GM19468 (cell line): ENCODE data around the gene RMP24.
"Not testable (repeated sequence)": the region's sequence is repeated elsewhere in the genome, so short reads cannot be mapped to it uniquely, and the experiment has no call there.

Experiments used
- ATAC-seq: cut with Tn5 transposase; IDR thresholded peaks from one replicate; pipeline ENCODE4 v1.9.1; 2021; ENCODE audit warnings: mild to moderate bottlenecking, moderate library complexity, moderate number of reproducible peaks; ENCODE audit not compliant: unreplicated experiment; ENCODE audit errors: extremely low read depth

RMP24 gene

DNA sequence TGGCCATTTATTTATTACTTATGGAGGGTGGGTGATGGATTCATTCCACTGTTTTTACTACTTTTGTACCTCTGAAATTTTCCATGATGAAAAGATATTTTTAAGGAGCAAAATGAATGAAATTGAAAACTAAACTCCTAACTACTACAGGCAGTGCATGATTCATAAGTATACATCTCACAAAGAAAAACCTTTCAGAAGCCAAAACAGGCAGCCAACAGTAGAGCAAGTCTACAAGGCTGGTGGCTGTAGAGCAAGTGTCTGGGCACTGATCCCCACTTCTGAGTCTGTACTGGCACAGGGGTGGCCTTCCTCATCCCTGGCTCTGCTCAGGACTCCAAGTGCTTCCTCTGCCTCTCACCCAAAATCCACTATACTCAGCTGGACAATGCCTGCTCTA is 8.2 kb upstream of the RMP24 start:
- no peak for ATAC-seq

DNA sequence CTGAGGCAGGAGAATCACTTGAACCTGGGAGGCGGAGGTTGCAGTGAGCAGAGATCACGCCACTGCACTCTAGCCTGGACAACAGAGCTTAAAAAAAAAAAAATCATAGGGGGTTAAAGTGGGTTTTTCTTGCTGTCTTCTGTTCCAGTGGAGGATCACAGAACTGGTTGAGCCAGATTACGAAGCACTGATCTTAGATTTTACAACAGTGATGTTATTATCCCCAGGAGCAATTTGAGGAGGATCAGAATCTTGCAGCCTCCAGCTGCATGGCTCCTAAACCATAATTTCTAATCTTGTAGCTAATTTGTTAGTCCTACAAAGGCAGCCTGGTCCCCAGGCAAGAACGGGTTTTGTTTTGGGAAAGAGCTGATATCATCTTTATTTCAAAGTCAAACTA is 4.6 kb upstream of the RMP24 start:
- not testable (repeated sequence) for ATAC-seq

DNA sequence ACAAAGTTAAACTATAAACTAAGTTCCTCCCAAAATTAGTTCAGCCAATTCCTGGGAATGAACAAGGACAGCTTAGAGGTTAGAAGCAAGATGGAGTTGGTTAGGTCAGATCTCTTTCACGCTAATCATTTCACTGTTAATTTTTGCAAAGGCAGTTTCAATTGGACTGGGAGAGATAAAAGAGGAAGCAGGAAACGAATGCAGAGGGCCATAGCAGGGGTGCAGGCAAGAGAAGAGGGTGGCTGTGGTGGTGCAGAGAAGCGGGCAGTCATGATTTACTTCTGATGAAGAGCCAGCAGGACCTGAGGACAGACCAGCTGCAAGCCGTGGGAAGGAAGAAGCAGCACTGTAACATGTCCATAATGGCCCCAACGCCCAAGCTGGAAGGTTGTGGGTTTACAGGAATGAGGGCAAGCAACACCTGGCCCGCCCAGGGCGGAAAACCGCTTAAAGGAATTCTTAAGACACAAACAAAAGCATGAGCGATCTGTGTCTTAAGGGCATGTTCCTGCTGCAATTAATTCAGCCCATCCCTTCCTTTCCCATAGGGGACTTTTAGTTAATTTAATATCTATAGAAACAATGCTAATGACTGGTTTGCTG is 4.1 kb upstream of the RMP24 start:
- ATAC-seq = no peak

DNA sequence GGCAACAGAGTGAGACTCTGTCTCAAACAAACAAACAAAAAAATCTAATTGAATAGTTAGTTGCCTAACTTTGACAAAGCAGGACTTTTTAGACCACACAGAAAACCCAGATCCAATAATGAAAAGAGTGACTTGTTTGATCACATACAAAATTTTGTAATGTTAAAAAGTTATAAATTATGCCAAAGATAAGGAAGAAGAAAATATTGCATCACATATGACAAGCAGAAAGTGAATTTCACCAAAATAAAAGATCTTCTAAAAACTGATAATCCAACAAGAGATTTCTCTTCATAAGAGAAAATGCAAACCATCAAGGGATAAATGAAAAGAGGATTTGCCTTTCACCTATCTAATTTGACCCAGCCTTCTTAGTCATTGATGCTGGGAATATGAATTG is 2.8 kb upstream of the RMP24 start:
- ATAC-seq = no peak

DNA sequence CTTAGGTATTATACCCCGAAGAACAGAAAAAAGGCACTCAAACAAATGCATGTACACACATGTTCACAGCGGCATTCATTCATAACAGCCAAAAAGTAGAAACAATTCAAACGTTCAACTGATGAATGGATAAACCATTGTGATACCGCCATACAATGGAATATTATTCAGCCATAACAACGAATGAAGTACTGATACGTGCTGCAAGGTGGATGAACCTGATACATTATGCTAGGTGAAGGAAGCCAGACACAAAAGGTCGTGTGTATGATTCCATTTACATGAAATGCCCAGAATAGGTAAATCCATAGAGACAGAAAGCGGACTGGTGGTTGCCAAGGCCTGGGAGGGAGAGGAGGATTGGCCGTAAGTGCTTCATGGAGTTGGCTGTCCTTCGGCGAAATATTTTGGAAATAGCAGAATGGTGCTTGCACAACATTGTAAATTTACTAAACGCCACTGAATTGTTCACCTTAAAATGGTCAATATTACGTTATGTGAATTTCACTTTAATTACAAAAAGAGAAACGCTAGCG is 750 bp upstream of the RMP24 start:
- ATAC-seq = no peak

DNA sequence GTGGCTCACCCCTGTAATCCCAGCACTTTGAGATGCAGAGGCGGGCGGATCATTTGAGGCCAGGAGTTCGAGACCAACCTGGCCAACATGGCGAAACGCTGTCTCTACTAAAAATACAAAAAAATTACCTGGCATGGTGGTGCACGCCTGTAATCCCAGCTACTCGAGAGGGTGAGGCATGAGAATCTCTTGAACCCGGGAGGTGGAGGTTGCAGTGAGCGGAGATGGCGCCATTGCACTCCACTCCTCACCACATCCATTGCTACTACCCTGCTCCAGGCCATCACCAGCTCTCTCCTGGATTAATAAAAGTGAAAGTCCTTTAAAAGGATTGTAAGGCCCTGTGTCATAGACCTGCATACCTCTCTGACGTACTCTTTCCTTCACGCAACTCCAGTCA is 1.2 kb downstream of the RMP24 start:
- no peak for ATAC-seq

DNA sequence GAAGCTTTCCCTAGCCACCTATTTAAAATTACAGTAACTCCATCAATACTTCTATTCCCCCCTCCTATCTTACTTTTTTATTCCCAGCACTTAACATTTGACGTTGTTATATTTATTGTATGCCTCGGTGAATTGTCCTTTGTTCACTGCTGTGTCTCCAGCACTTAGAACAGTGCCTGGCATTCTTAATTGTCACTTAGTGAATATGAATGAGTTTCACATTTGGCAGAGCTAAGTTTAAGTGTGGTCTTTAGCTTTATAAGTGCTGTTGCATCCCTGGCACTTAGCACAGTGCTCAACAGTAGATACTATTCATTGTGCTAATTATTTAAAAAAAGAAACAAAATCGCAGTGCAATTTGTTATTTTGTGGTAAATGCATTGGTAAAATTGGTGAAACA is 1.7 kb downstream of the RMP24 start:
- no peak for ATAC-seq

DNA sequence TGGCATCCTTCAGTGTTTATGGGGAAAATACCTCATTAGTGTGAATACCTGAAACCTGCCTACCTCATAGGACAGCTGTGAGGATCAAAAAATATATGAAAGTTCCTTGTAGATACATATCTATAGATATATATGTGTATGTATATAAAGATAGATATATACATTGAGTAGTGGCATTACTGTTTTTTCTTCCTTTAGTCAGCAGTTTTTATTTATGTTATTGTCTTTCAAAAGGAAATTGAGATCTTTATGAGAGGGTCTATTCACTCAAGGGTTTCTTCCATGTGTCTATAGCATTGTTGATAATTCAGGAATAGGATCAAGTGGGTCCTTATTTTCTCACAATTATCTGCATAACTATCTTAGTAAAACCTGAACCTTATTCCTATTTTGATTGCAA is 6.6 kb downstream of the RMP24 start:
- no peak for ATAC-seq

DNA sequence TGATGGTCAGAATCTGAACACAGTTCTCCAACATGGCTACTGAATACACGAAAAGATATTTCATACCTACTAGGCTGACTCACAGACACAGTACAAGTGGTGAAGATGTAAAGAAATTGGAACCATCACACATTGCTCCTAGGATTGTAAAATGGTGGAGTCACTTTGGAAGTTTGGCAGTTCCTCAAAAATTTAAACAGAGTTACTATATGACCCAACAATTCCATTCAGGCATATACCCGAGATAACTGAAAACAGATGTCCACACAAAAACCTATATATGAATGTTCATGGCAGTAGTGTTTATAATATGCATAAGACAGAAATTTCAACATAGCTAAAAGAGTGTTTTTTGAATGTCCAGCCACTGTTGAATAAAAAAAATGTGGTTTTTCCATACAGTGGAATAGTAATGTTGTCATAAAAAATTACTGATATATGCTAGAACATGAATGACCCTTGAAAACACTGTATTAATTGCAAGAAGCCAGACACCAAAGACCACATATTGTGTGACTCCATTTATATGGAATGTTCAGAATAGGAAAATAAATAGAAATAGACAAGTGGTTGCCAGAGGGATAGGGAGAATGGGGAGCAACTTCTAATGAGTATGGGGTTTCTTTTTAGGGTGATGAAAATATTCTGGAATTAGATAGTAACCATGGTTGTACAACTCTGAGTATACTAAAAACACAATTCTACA is 10.1 kb downstream of the RMP24 start:
- ATAC-seq = no peak

DNA sequence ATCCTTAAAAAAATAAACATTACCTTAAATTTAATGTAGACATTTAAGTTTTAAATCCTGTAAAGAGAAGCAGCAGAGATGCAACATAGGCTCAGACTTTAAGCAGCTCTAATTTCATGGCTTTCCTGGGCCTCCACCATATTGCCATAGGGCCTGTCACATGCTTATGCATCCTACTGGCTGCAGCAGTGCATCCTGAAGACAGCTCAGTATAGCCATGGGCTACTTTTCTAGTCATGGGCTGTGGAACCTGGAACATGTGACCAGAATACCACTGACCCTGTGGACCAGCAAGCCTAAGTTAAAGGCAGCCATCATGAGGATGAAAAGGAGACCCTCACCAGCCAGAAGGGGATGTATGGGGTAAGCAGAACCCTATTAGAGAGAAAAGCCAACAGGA is 10.7 kb downstream of the RMP24 start:
- no peak for ATAC-seq

DNA sequence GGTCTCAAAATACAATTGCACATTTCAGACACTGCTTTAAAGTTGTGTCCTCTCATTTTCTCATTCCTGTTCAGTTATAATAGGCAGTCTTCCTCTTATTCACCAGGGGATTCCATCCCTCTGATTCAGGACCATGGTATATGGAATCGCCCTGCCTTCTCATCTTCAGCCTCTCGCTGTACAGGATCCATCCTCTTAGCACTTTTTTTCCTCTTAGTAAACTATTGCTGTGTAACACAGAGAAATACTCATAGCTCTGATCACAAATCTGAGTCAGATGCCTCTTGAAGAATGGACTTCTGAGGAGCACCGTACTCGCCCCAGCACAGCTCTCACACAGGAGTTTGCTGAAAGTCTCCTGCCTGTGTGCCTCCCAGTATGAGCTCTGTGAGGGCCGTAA is 11.3 kb downstream of the RMP24 start:
- ATAC-seq = no peak

DNA sequence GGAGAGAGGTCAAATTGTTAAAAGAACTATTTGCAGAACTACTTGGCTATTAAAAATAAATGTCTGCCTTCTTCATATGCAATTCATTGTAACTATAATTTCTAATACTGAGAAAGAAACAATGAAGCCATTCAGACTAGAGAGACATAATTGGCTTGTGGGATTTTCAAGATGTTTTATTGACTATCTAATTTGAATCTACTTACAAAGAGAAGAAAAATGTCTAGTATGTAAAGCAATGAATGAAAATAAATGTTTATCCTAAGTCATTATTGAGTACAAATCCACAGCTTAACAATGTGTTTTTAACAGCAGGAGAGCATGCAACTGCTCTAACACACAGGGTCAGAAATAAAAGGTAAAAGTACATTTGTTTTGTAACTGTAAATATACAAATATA is 19.2 kb downstream of the RMP24 start:
- ATAC-seq = no peak

DNA sequence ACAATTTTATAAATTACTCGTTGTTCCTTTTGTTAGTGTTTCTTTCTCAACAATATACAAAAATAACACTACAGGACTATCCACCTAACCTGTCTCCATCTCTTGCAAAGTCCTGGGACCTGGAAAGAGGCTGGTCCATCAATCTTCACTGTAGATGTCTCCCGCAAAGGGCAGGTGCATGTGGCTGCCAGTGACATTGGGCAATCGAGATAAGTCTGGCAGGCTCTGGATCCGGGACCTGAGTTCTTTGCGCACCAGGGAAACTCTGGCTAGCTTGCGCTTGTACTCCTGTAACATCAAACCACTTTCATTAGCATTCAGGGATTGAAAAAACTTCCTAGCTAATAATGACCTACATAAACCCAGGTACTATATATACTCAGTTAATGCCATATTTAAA is 20.5 kb downstream of the RMP24 start:
- ATAC-seq = no peak

DNA sequence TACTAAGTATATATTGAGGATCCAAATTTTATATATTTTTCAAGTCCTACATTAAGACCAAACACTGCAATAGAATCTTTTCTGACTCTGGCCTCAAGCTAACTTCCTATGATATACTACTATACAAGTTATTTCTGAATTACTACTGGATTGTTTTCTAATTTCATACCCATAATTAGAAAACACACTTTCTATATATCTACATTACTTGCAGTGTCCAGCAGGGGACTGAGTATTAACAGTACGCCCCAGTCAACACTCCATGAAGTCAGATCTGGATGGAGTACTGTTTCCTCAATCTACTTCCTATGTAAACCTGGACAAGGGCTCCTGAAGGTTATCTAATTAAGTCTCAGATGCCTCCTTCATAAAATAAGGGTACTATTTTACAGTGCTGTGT is 26.5 kb downstream of the RMP24 start:
- no peak for ATAC-seq

DNA sequence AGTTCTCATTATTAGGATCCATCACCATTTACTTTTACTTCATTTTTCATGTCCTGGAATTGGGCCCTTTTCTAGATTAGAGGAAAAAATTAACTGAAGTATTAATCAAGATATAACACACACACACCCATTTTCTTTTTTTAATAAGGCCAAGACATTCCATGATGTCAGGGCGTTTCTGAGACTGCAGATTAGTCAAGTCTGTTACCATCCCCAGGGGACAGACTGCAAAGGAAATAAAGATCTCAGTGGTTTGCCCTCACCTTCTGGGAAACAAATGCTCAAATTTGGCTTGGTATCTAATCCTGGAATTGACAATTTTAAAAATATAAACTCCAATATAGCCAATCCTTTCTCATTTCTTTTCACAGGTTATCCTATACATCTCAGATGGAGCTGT is 27.4 kb downstream of the RMP24 start:
- ATAC-seq = no peak

DNA sequence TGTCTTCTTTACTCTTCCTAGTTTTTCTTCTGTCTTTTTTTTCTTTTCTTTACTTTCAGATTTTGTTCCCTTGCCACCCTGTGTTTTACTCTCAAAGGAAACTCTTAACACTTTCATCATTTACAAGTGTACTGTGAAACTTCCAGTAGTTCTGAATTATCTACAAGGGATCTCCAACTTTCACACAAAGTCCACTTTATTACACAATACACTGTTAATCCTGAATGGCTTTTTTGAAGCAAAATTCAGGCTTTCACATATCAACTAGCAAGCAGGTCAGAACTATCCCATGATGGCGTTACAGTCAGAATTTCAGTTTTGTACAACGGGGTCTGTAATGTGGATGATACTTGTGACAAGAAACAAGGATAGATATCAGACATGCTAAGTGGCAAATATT is 34.5 kb downstream of the RMP24 start:
- no peak for ATAC-seq

DNA sequence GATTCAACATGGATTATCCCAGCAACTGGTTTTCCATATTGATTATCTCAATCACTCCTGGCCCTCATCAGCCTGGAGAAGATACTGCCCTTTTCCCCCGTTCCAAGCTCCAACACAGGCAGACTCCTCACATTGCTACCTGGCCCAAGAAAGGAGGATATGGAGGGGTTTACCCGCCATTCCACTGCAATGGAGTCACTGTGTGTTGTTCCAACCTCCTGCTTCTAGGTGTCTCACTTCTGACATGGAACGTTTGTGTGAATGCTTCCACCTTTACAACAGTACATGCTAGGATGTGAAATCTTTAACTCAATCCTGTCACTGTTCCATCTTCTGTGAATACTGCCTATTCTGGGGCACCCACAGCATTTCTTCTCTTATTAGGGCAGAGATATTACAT is 36.7 kb downstream of the RMP24 start:
- ATAC-seq = no peak

DNA sequence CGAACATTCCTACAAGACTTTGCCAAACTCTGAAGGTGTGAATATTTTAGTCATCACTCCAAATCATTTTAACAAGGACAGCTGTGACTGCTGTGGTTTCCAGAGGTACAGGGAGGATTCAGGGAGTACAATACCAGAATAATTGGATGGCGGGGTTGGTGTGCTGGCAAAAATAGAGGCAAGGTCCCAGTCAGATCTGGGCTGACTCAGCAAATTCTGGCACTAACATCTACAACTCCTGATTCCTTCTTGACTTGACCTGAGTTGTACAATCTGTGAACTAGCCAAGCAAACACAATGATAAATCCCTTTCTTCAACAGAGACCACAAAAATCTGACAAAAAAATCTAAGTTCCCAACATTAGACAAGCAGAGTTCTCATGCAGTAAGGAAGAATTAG is 40.4 kb downstream of the RMP24 start:
- ATAC-seq = no peak

DNA sequence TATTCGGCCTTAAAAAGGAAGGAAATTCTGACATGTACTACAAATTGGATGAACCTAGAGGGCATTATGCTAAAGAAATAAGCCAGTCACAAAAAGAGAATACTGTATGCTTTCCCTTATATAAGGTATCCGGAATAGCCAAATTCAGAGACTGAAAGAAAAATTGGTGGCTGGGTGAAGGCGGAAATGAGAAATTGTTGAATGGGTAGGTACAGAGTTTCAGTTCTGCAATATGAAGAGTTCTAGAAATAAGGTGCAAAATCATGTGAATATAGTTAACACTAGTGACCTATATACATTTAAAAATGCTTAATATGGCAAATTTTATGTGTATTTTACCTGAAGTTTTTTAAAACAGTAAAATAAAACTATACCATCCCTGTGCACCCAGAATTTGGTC is 43.1 kb downstream of the RMP24 start:
- peak; percentile 72 for ATAC-seq

DNA sequence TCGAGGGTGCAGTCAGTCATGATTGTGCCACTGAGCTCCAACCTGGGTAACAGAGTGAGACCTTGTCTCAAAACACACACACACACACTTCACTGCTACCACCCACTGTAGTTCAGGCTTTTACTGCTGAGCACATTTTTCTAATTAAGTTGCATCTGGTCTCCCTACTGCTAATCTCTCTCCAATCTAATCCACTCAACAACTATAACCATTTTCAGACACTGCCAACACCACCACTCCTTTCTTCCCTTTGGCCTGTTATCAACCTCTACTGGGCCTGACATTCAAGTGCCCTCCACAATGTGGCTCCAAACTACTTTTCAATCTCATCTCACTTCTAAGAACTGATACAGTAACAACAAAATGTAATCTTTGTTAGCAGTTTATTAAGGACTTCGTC is 44.8 kb downstream of the RMP24 start:
- ATAC-seq = no peak

DNA sequence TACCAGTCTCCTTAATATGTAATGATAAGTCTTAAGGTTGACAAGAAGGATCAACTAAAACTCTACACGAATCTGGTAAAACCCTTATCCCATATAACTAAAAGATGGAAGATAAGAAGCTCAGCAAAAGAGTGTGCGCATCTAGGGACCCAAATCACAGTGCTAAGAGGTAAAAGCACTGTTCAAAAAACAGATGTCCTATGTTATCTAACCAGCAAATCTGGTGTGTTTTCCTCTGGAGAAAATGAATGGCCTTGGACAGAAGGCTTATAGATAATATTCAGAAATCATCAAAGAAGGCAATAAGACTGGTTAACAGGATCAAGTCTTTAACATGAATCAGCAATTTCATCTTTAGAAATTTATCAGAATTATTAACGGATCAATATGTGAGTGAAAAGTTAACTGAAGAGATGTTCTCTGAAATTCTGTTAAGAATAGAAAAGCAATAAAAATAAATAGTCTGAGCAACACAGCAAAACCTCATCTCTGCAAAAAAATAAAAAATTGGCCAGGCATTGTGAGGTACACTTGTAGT is 47.8 kb downstream of the RMP24 start:
- no peak for ATAC-seq

DNA sequence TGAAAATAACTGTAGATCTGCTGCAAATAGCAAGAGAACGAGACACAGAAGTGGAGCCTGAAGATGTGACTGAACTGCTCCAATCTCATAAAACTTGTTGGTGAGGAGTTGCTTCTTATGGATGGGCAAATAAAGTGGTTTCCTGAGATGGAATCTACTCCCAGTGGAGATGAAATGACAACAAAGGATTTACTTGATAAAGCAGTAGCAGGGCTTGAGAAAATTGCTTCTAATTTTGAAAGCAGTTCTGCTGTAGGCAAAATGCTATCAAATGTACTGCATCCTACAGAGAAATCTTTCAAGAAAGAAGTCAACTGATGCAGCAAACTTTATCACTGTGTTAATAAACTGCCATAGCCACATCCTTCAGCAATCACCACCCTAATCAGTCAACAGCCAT is 50.9 kb downstream of the RMP24 start:
- no peak for ATAC-seq
